H1 (cell line): ENCODE measurements around the gene SCAMP3. TPM values are rescaled to one million over a fixed set of nuclear protein-coding genes. Genes with fewer than 3 reads are reported as not detected.
A peak's percentile ranks its signal among the peaks of the same experiment; 100 is the strongest.

Source experiments
- CTCF ChIA-PET: fragments of 300-600 bp; sonication (Branson Sonifier 250); formaldehyde crosslinking; loops from one replicate; lab custom pipeline; 2021; ENCODE audit not compliant: partially characterized antibody; lab: Charles Lee
- POLR2A ChIA-PET: fragments of 300-600 bp; sonication (Branson Sonifier 250); formaldehyde crosslinking; loops from one replicate; lab custom pipeline; 2021; ENCODE audit warnings: inconsistent platforms; ENCODE audit not compliant: partially characterized antibody; lab: Charles Lee
- DNase-seq, 2 experiments: peaks; one replicate each; pipeline versions ENCODE4 v3.0.0 to v3.0.0-alpha.2; 2010 to 2022; ENCODE audit warnings: low spot score in 2 of 2, low read depth in 1 of 2, mixed read lengths in 1 of 2
- FAIRE-seq: peaks from 2 replicates; lab custom pipeline; 2011; peaks lifted over from hg19 to GRCh38; lab: Jason Lieb, UNC
- H2AFZ ChIP-seq: 2 replicates; pipeline ENCODE4 v1.8.1; 2012; ENCODE audit warnings: low read length, inconsistent platforms
- H2AK5ac ChIP-seq: 2 replicates; pipeline ENCODE4 v1.6.1; 2013; ENCODE audit warnings: low read depth, low read length
- H2BK120ac ChIP-seq: replicated peaks from 2 replicates; pipeline ENCODE3; 2013; ENCODE audit warnings: low read depth, low read length, inconsistent platforms
- H2BK12ac ChIP-seq: 2 replicates; pipeline ENCODE4 v1.6.1; 2013; ENCODE audit warnings: low read depth, low read length
- H2BK15ac ChIP-seq: 2 replicates; pipeline ENCODE4 v1.6.1; 2013; ENCODE audit warnings: low read length
- H2BK20ac ChIP-seq: 2 replicates; pipeline ENCODE4 v1.6.1; 2013; ENCODE audit warnings: low read length
- H2BK5ac ChIP-seq: 2 replicates; pipeline ENCODE4 v1.6.1; 2013; ENCODE audit warnings: low read depth, low read length
- H3K14ac ChIP-seq: 2 replicates; pipeline ENCODE4 v1.6.1; 2013; ENCODE audit warnings: inconsistent platforms; ENCODE audit not compliant: insufficient read length
- H3K18ac ChIP-seq: 2 replicates; pipeline ENCODE4 v1.6.1; 2013; ENCODE audit warnings: low read length; ENCODE audit errors: extremely low read depth
- H3K23ac ChIP-seq: 2 replicates; pipeline ENCODE4 v1.6.1; 2013; ENCODE audit warnings: inconsistent platforms; ENCODE audit not compliant: insufficient read length
- H3K23me2 ChIP-seq: 2 replicates; pipeline ENCODE4 v1.6.1; 2013; ENCODE audit warnings: low read depth, low read length
- H3K27ac ChIP-seq: 2 replicates; pipeline ENCODE4 v1.6.1; 2011; ENCODE audit warnings: low read depth, low read length, inconsistent platforms
- H3K27me3 ChIP-seq, 4 experiments: replicated peaks in 1 of 4; 1 replicate in 1 of 4; 2 replicates in 3 of 4; pipeline versions ENCODE4 v1.6.1 to v1.8.1; 2011 to 2013; ENCODE audit warnings: low read length in 3 of 4, mild to moderate bottlenecking in 3 of 4, inconsistent platforms in 2 of 4, mixed read lengths in 2 of 4, moderate library complexity in 1 of 4; ENCODE audit not compliant: control insufficient read depth in 3 of 4, insufficient read depth in 3 of 4; ENCODE audit errors: extremely low read depth in 1 of 4
- H3K36me3 ChIP-seq, 4 experiments: 2 replicates each; pipeline versions ENCODE4 v1.6.1 to v1.8.1; 2011 to 2013; ENCODE audit warnings: mild to moderate bottlenecking in 4 of 4, low read length in 3 of 4, moderate library complexity in 2 of 4, control low read depth in 1 of 4, inconsistent platforms in 1 of 4; ENCODE audit not compliant: insufficient read depth in 4 of 4, control insufficient read depth in 2 of 4
- H3K4ac ChIP-seq: replicated peaks from 2 replicates; pipeline ENCODE3; 2013; ENCODE audit warnings: low read length, low read depth, mixed read lengths, inconsistent platforms; ENCODE audit not compliant: insufficient read length
- H3K4me1 ChIP-seq, 4 experiments: replicated peaks in 1 of 4; 1 replicate in 1 of 4; 2 replicates in 3 of 4; pipeline versions ENCODE4 v1.6.1 to v1.8.1; 2011 to 2013; ENCODE audit warnings: low read length in 3 of 4, inconsistent platforms in 2 of 4, mixed read lengths in 1 of 4; ENCODE audit not compliant: insufficient read depth in 4 of 4, control insufficient read depth in 3 of 4
- H3K4me2 ChIP-seq, 2 experiments: 2 replicates each; pipeline versions ENCODE4 v1.6.1 to v1.8.1; 2011 to 2013; ENCODE audit warnings: low read depth in 2 of 2, low read length in 2 of 2, control low read depth in 1 of 2, inconsistent platforms in 1 of 2, mild to moderate bottlenecking in 1 of 2; ENCODE audit not compliant: insufficient read depth in 1 of 2
- H3K4me3 ChIP-seq, 4 experiments: fragments of 200-600, 300-600 bp in 1 of 4; sonication (generic), shearing (Covaris generic), sonication (Bioruptor Twin) in 1 of 4; 2 replicates each; pipeline versions ENCODE4 v1.5.1 to v1.8.1; 2011 to 2016; ENCODE audit warnings: low read length in 4 of 4, low read depth in 3 of 4, control low read depth in 2 of 4, inconsistent platforms in 2 of 4, mild to moderate bottlenecking in 2 of 4, mixed read lengths in 1 of 4, moderate library complexity in 1 of 4; ENCODE audit not compliant: insufficient read depth in 2 of 4; ENCODE audit errors: extremely low read depth in 1 of 4
- H3K56ac ChIP-seq: replicated peaks from 2 replicates; pipeline ENCODE3; 2013; ENCODE audit warnings: low read depth, mild to moderate bottlenecking, mixed read lengths, low read length, inconsistent platforms; ENCODE audit not compliant: insufficient read length
- H3K79me1 ChIP-seq: 2 replicates; pipeline ENCODE4 v1.6.1; 2013; ENCODE audit warnings: low read depth, low read length, control low read depth
- H3K79me2 ChIP-seq, 2 experiments: 2 replicates each; pipeline versions ENCODE4 v1.6.1 to v1.8.1; 2012 to 2013; ENCODE audit warnings: low read length in 2 of 2, mild to moderate bottlenecking in 2 of 2, inconsistent platforms in 1 of 2; ENCODE audit not compliant: insufficient read depth in 2 of 2, control insufficient read depth in 1 of 2
- H3K9ac ChIP-seq, 4 experiments: replicated peaks in 1 of 4; 1 replicate in 1 of 4; 2 replicates in 3 of 4; pipeline versions ENCODE4 v1.6.1 to v1.8.1; 2011 to 2013; ENCODE audit warnings: low read depth in 3 of 4, low read length in 3 of 4, control low read depth in 2 of 4, mild to moderate bottlenecking in 2 of 4, moderate library complexity in 2 of 4, inconsistent platforms in 1 of 4; ENCODE audit errors: extremely low read depth in 1 of 4
- H3K9me3 ChIP-seq, 2 experiments: 2 replicates each; pipeline versions ENCODE4 v1.6.1 to v1.8.1; 2012 to 2013; ENCODE audit warnings: mild to moderate bottlenecking in 2 of 2, moderate library complexity in 2 of 2, control low read depth in 1 of 2, inconsistent platforms in 1 of 2, low read depth in 1 of 2, low read length in 1 of 2, mixed read lengths in 1 of 2; ENCODE audit not compliant: insufficient read depth in 2 of 2
- H4K20me1 ChIP-seq, 2 experiments: replicated peaks in 1 of 2; 2 replicates each; pipeline versions ENCODE3 to v1.8.1; 2011 to 2013; ENCODE audit warnings: inconsistent platforms in 2 of 2, low read length in 2 of 2, mild to moderate bottlenecking in 1 of 2; ENCODE audit not compliant: insufficient read depth in 2 of 2, control insufficient read depth in 1 of 2
- H4K5ac ChIP-seq: 2 replicates; pipeline ENCODE4 v1.6.1; 2013; ENCODE audit warnings: low read length, low read depth, mixed read lengths, inconsistent platforms; ENCODE audit not compliant: insufficient read length
- H4K8ac ChIP-seq: 2 replicates; pipeline ENCODE4 v1.8.0; 2013; ENCODE audit warnings: mild to moderate bottlenecking, moderate library complexity, low read length, inconsistent platforms; ENCODE audit not compliant: insufficient read depth; ENCODE audit errors: extremely low read depth
- H4K91ac ChIP-seq: replicated peaks from 2 replicates; pipeline ENCODE3; 2013; ENCODE audit warnings: low read length, mixed read lengths, inconsistent platforms; ENCODE audit not compliant: insufficient read length
- KDM4A ChIP-seq: IDR thresholded peaks from one replicate; pipeline ENCODE4 v1.7.1; 2012; ENCODE audit warnings: low read depth, mild to moderate bottlenecking, moderate library complexity, low read length, inconsistent platforms; ENCODE audit not compliant: severe bottlenecking
- WGBS, 2 experiments: shearing (Covaris generic) in 1 of 2; methylation state at CpG; one replicate each; pipeline versions ENCODE4 v1.1.6 to v1.1.7; 2013 to 2015; ENCODE audit warnings: low lambda C conversion rate in 2 of 2, mixed read lengths in 2 of 2, inconsistent platforms in 1 of 2, low coverage in 1 of 2, missing lambda C conversion rate in 1 of 2; ENCODE audit not compliant: insufficient replicate concordance in 2 of 2, insufficient coverage in 1 of 2, insufficient read length in 1 of 2; ENCODE audit errors: extremely low coverage in 1 of 2, missing lambda C conversion rate in 1 of 2; 5-methylcytosine and 5-hydroxymethylcytosine counted together
- polyA plus RNA-seq, 7 experiments: library from polyadenylated mRNA; depleted of rRNA in 3 of 7; stranded (reverse) in 5 of 7; unstranded in 2 of 7; fragments of >200 nt in 5 of 7; fragments of 200-250 nt in 2 of 7; gene quantifications; 1 replicate in 5 of 7; 2 replicates in 1 of 7; 4 replicates in 1 of 7; pipeline versions ENCODE4 v1.2.1 to v1.2.3, GENCODE V29; 2011 to 2013; ENCODE audit warnings: missing spikeins in 2 of 7, mixed read lengths in 2 of 7
- total RNA-seq: library from RNA; stranded (reverse); fragmentation: NEBNext Ultra II Directional; extraction: Animal tissue kit (Norgen Biotek cat#: 25700); gene quantifications from 2 replicates; pipeline ENCODE4 v1.2.1, GENCODE V29; 2021

Gene SCAMP3
- total and polyA plus RNA-seq, 2 of the 8 experiments (the other 6 are each of a cell fraction or from before 2014, with no cell fraction given): 48.9 to 143 TPM

DNA sequence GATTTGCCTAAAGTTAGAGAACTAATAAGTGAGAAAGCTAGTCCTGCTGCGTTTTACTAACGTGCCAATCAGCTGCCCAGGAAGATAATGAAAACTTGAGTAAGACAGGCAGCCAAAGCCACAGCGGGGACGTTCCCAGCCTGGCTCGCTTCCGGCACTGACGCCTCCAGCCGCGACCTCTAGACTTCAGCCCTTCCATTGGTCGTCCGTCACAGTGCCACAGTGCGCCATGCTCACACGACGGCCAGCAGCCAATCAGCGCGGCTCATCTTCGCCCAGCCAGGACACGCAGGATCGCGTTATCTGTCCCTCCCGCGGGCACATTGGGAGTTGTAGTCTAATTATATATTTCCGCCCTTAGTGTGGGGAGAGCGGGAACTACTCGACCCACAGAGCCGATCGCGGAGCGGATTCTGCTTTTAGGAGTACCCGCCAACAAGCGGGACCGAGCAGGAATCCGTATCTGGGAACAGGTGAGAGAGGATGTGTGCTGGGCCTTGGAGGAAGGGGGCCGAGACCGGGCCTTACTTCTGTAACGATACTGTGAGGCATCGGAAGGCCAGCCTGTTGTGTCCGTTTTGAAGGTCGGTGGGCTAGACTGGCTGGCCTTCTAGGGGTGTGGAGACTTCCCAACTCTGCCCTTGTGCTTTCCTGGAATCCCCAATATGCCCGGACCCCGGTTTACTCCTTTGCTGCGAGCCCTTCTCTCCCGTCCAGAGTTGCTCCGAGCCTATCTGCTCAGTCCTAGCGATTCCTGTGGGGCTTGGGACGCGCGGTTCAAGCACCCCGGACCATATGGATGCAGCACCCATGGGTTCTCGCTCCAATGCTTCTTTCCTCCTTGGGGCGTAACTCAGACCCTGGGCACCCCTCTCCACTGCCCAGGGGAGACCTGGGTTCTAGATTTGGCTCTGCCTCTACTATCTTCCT is 46.6 kb upstream of the SCAMP3 start, which contains the start of gene FDPS:
Gene FDPS, plus strand, starts transcription at position 374 of the 930 bp plus-strand sequence. CDS start 924 bp downstream, outside the sequence.
- Histone ChIP-seq H3K4me1 (peaks cover 0 to 8% (median 4%) of the 10 kb centered on the region in 4 experiments; a peak in 6 of 7 replicates), H3K9me3 (no peaks in the 10 kb centered on the region), H3K18ac (peak within 1 kb of the TSS; percentile 89), H4K91ac (peak within 1 kb of the TSS; percentile 96), H3K56ac (peak within 1 kb of the TSS; percentile 91), H2AFZ (0 out of 2 replicates have a peak within 1 kb of the TSS, but pooled peaks have one; percentile 47), H4K20me1 (peaks cover 5 to 20% of the 10 kb centered on the region in 2 experiments), H3K36me3 (peaks cover 3 to 27% (median 13%) of the 10 kb centered on the region in 4 experiments; a peak in 6 of 8 replicates), H3K9ac (peak within 1 kb of the TSS; percentile 82 to 88 (median 85)), H3K23ac (no peak within 1 kb of the TSS), H2BK120ac (peak within 1 kb of the TSS; percentile 91), H2BK5ac (peak within 1 kb of the TSS; percentile 96), H4K5ac (peak within 1 kb of the TSS; percentile 82), H3K4ac (peak within 1 kb of the TSS; percentile 93), H4K8ac (peak within 1 kb of the TSS; percentile 88), H2BK15ac (peak within 1 kb of the TSS; percentile 85; the same call in 1 of the 2 replicates), H3K27ac (peak within 1 kb of the TSS; percentile 65), H3K27me3 (no peaks in the 10 kb centered on the region; a peak in 1 of 7 replicates), H3K4me3 (peak within 1 kb of the TSS; percentile 79 to 100 (median 89)), H3K79me1 (peaks cover 16% of the 10 kb centered on the region; the same call in 1 of the 2 replicates), H2BK12ac (peak within 1 kb of the TSS; percentile 77), H2AK5ac (peak within 1 kb of the TSS; percentile 42; the same call in 1 of the 2 replicates), H3K14ac (peak within 1 kb of the TSS; percentile 2), H3K23me2 (peaks cover 9% of the 10 kb centered on the region), H3K79me2 (peaks cover 8 to 36% of the 10 kb centered on the region in 2 experiments), H3K4me2 (peak within 1 kb of the TSS; percentile 83 to 84), H2BK20ac (peak within 1 kb of the TSS; percentile 15; the same call in 1 of the 2 replicates)
- DNase-seq: peak; percentile 89 to 97
- peak; percentile 32 for FAIRE-seq
- WGBS, 2 experiments: 1% methylated on average over 51 of the region's 51 CpGs; no CpG with 5 or more reads in 1 of the 2 experiments
- POLR2A ChIA-PET: interaction anchor here (0.7 to 2.1 kb wide), 14 partner anchors 10 to 115 kb away, joined by 3 to 14 read pairs (median 4); partner anchors contain the start of genes CLK2, RUSC1 and SCAMP3
- CTCF ChIA-PET: interaction anchor here (1.3 to 6.4 kb wide), 12 partner anchors 9 to 67 kb away, joined by 5 to 103 read pairs (median 14); partner anchors contain the start of genes HCN3 and RUSC1
- no peak for TF ChIP-seq KDM4A
